Measurements from ENCODE around the gene WDR72. TPM values are rescaled to one million over a fixed set of nuclear protein-coding genes. Genes with fewer than 3 reads are reported as not detected.

Gene WDR72
- total RNA-seq, 4 donors from 2014 or later: not detected

DNA sequence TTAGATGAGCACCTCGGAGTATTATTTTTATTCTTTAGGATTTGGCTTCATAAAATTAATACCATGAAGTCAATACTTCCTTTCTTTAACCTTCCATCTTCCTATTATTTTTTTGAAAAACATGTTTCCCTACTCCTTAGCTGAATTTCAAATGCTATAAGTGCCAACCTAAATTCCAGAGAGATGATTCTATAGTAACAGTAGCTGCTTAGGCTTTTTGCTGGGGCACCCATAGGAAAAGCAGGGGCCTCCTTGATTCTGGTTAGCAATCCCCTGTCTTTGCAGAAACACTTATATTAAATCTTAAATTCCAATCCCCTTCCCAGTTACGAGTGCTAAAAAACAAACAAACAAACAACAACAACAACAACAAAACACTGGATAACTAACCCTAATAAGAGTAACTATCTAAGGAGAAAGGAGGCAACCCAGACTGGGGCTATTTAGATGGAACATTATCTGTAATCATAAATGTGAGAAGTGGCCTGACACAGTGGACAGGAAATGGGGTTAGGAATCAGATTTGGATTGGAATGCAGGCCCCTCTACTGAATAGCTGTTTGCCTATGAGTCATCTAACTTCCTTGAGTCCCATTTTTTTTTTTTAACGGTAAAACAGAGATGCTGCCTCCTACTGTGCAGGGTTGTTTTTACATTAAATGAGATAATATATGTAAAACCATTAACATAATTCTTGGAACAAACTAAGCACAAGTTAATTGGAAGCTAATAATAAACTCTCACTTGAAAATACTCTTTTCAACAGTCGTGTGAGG, 148.1 kb downstream of the WDR72 start:
- DNase-seq (ENCODE audit: low spot score) (no peak), ATAC-seq (ENCODE audit: low FRiP score) (no peak)
- TF ChIP-seq, protein P1, sequence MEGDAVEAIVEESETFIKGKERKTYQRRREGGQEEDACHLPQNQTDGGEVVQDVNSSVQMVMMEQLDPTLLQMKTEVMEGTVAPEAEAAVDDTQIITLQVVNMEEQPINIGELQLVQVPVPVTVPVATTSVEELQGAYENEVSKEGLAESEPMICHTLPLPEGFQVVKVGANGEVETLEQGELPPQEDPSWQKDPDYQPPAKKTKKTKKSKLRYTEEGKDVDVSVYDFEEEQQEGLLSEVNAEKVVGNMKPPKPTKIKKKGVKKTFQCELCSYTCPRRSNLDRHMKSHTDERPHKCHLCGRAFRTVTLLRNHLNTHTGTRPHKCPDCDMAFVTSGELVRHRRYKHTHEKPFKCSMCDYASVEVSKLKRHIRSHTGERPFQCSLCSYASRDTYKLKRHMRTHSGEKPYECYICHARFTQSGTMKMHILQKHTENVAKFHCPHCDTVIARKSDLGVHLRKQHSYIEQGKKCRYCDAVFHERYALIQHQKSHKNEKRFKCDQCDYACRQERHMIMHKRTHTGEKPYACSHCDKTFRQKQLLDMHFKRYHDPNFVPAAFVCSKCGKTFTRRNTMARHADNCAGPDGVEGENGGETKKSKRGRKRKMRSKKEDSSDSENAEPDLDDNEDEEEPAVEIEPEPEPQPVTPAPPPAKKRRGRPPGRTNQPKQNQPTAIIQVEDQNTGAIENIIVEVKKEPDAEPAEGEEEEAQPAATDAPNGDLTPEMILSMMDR (IDR thresholded peaks at IDR 0.05): no peak

DNA sequence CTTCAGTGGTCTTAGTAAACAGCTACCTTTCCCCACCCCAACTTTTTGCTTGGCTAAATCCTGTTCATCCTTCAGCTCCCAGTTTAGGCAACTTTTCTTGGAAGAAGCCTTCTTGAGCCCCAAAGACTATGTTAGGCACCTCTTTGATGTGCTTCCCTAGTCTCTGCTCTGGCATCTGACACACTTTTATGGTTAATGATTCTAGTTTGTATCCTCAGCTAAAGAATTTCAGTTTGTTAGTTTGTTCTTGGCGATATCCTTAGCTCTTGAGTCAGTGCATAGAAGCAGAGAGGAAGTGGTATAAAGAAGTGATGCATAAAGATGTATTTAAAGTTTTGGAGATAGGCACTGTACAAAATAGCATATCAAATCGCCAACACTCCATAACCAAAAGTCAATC, 168.4 kb downstream of the WDR72 start:
- no peak for ATAC-seq (ENCODE audit: low FRiP score)
- DNase-seq (ENCODE audit: low spot score): no peak
- TF ChIP-seq, protein P1 (IDR thresholded peaks at IDR 0.05): no peak

DNA sequence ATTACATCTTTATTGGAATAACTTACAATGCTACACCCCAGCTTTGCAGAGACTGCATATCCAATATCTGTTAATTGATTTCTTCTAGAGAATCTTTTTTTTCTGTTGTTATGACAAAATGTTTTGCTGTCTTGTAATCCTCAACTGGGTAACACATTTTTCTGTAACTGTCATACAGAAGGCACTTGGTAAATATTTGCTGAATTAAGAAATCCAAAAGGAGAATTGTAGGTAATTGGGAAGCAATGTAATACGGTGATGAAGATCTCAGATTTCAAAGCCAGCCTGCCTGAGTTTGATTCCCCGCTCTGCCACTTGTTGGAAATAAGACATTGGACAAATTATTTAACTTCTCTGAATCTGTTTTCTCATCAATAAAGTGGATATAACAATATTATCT, 169.1 kb downstream of the WDR72 start:
- ATAC-seq (ENCODE audit: low FRiP score) (no peak), DNase-seq (ENCODE audit: low spot score) (no peak)
- TF ChIP-seq, protein P1 (IDR thresholded peaks at IDR 0.05): no peak

DNA sequence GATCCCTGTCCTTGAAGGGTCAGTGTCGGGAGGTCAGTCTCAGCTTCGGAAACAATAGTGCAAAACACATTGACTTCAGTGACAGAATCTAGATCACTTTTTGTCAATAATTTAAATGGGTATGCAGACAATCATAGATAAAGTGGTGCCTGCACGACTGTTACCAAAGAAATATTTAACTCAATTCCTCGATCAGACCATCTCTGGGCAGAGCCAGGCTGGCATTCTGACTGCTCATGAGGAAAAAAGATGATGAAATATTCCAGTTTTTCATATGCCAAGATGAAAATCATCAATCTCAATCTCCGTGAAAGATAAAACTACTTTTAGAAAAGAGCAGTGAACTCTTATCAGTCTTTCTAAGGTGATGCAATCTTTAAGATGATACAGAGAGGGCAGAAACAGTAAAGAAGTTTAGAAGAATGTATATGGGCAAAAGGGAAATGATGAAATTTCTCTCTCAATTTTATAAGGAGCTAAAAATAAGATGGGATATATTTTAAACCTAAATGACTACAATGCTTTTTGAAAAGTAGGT, 169.9 kb downstream of the WDR72 start:
- no peak for ATAC-seq (ENCODE audit: low FRiP score)
- DNase-seq (ENCODE audit: low spot score): no peak
- TF ChIP-seq, protein P1 (IDR thresholded peaks at IDR 0.05): no peak

GRCh38 chr15:53588773-53589172, 170.7 kb downstream of the WDR72 start:
- TF ChIP-seq, protein P1 (IDR thresholded peaks at IDR 0.05): no peak
- DNase-seq (ENCODE audit: low spot score) (no peak), ATAC-seq (ENCODE audit: low FRiP score) (peak; percentile 64)

GRCh38 chr15:53586799-53587198, 172.7 kb downstream of the WDR72 start:
- DNase-seq (ENCODE audit: low spot score): no peak
- ATAC-seq (ENCODE audit: low FRiP score): no peak
- TF ChIP-seq, protein P1 (IDR thresholded peaks at IDR 0.05): no peak

DNA sequence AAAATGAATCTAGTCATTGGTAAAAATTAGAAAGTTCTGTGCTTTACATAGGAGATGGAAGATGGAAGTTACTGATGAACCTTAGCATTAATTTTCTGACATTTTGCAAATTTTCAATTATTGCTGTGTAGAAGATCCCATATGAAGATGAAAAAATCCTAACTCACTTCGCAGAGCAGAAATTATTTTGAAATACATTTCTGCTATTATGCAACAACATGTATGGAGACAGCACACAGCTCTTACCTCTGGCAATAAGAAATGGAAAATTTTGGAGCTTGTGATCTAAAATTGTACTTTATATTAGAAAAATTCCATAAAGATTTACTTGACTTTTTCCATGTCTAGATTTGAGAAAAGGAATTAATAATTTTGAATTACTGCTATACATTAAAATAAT, 177.9 kb downstream of the WDR72 start:
- no peak for ATAC-seq (ENCODE audit: low FRiP score)
- no peak for DNase-seq (ENCODE audit: low spot score)
- TF ChIP-seq, protein P1 (IDR thresholded peaks at IDR 0.05): no peak

Measured in omental fat pad (tissue), 4 donors.